ENCODE measurements around the gene UROC1.

GRCh38 chr3:126482503-126483255, 34.9 kb downstream of the UROC1 start:
- TF ChIP-seq POLR2A (IDR thresholded peaks at IDR 0.05) (no peak), CTCF (IDR thresholded peaks at IDR 0.05) (no peak)

All from body of pancreas (tissue), 4 donors.